ENCODE measurements around the gene MINDY1.

GRCh38 chr1:151039521-151039920, 32.8 kb upstream of the MINDY1 start:
- TF ChIP-seq, protein P1, sequence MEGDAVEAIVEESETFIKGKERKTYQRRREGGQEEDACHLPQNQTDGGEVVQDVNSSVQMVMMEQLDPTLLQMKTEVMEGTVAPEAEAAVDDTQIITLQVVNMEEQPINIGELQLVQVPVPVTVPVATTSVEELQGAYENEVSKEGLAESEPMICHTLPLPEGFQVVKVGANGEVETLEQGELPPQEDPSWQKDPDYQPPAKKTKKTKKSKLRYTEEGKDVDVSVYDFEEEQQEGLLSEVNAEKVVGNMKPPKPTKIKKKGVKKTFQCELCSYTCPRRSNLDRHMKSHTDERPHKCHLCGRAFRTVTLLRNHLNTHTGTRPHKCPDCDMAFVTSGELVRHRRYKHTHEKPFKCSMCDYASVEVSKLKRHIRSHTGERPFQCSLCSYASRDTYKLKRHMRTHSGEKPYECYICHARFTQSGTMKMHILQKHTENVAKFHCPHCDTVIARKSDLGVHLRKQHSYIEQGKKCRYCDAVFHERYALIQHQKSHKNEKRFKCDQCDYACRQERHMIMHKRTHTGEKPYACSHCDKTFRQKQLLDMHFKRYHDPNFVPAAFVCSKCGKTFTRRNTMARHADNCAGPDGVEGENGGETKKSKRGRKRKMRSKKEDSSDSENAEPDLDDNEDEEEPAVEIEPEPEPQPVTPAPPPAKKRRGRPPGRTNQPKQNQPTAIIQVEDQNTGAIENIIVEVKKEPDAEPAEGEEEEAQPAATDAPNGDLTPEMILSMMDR (IDR thresholded peaks at IDR 0.05; ENCODE audit: poor library complexity) = no peak
- TF ChIP-seq EZH2 (IDR thresholded peaks at IDR 0.05; ENCODE audit: borderline replicate concordance) = no peak
